ENCODE data around the gene DDO.
"Not testable (repeated sequence)": the region's sequence is repeated elsewhere in the genome, so short reads cannot be mapped to it uniquely, and the experiment has no call there.

DDO gene

GRCh38 chr6:110366975-110367374 lies 48.4 kb downstream of the DDO start:
- no peak for DNase-seq (ENCODE audit: low read depth)

GRCh38 chr6:110366256-110366655 lies 49.1 kb downstream of the DDO start:
- no peak for DNase-seq (ENCODE audit: low read depth)

DNA sequence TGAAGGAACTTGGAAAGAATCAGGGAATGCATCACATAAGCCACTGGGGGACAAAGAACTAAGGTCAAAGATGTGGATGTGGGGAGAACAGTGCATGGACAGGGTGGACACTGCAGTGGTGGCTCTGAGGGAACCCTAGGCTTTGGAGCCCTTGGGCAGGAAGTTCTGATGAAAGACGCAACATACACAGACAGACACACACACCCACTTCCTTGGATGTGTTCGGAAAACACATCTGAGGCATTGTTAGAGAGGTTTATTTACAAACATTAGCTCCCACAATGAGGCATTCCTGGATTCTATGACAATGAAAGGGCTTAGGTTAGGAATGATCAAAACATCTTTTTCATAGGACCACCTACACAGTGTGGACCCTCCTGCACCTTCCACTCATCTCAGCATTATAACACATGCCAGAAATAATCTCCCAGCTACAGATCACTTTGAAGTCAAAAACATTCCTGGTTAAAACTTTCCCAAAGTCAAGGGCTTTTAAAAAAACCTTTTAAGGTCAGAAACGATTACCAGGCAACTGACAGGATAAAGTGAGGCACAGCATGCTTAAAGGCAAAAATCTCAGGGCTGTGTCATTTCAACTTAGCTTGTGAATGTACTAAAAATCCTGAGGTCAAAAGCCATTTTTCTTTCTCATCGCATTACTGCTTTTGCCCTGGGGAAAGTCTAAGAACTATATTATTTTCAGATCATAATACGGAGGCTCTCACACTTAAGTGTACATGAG lies 50.8 kb downstream of the DDO start:
- DNase-seq (ENCODE audit: low read depth) = no peak

DNA sequence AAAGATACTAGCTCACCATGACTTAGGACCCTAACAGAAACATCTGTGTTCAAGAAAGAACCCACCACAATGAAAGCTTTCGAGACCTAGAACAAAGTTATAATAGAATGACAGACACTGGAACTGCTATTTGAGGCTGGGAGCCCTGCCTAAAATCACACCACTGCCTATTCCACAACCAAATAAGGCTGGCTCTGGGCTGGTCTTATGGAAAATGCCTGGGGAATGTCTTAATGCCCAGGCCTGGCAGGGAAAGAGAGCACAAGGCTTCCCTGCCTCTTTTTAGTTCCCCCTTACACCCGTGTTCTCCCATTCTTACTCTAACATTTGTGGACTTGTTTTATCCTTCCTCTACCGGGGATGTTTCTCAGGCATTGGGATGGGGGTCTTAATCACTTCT lies 51.6 kb downstream of the DDO start:
- no peak for DNase-seq (ENCODE audit: low read depth)

GRCh38 chr6:110360676-110361075 lies 54.7 kb downstream of the DDO start:
- DNase-seq (ENCODE audit: low read depth) = no peak

- DNase-seq (ENCODE audit: low read depth) = no peak
Measured at GRCh38 chr6:110359556-110359955, 55.8 kb downstream of the DDO start.

DNA sequence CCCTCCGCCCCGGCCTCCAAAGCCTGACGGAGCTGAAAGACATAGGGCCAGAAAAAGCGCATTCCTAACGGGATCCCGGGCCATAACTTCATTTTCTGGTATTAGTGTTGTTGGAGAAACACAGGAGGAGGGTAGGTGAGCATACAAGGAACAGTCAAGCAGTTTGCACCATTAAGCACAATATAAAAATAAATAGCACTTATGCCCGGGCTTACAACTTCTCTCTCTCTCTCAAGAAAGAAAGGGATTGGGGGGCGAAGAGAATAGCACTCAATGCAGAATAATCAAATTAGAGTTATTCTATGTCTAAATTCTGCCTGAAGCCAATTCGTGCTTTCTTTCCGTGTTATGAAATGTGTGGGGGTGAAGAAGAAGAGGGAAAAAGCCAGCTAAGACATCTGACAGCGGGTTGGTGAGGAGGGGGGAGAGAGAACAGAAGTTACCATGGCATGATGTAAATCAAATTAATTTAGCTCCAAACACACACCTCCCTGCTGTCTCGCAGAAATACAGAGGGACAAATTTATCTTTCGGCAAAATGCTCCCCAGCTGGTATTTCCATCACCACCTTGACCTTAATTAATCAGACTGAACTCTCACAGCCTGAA lies 56.7 kb downstream of the DDO start:
- DNase-seq (ENCODE audit: low read depth) = no peak

- no peak for DNase-seq (ENCODE audit: low read depth)
Measured at GRCh38 chr6:110357664-110358552, 57.5 kb downstream of the DDO start, which contains the start of gene METTL24. Gene METTL24 (minus strand): TSS chr6:110358349. CDS start chr6:110358272, 77 bp downstream.

GRCh38 chr6:110357298-110357663 lies 58.1 kb downstream of the DDO start:
- no peak for DNase-seq (ENCODE audit: low read depth)

- DNase-seq (ENCODE audit: low read depth) = no peak
Measured at GRCh38 chr6:110356778-110357177, 58.6 kb downstream of the DDO start.

DNA sequence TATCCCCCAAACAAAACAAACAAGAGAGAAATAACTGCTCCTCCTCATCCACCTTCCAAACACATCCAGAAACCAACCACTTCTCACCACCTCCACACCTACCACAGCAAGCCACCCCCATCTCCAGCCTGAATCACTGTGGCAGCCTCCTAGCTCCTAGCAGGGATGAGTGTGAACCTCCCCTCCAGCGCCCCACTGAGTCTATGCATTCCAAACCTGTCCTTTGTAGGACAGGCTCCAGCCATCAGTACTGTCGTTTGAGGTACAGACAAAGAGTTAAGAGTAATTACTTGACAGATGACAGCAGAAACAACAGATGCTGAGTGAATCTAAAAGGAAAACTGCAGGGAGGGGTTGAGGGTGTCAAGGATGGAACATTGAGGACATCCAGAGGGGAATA lies 59.6 kb downstream of the DDO start:
- no peak for DNase-seq (ENCODE audit: low read depth)

GRCh38 chr6:110355022-110355421 lies 60.4 kb downstream of the DDO start:
- no peak for DNase-seq (ENCODE audit: low read depth)

DNA sequence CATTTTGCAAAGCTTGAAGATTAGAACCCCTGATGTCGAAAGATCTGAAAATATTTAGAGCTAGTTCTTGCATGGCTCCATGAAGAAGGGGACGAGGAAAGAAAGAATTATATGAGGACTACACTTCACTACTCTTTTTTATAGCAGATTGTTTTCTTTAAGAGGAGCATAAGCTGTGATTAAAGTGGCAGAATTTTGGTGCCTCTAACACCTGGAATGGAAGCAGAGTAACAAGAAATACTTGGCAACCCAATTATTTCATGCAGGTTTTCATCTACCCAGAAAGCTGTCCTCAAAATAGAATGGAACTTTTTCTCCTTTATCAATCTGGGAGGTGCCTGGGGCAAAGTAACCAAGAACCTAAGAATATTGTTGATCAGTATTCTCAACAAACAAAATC lies 61.2 kb downstream of the DDO start:
- no peak for DNase-seq (ENCODE audit: low read depth)

- DNase-seq (ENCODE audit: low read depth) = no peak
Measured at GRCh38 chr6:110353457-110354001, 61.8 kb downstream of the DDO start.

DNA sequence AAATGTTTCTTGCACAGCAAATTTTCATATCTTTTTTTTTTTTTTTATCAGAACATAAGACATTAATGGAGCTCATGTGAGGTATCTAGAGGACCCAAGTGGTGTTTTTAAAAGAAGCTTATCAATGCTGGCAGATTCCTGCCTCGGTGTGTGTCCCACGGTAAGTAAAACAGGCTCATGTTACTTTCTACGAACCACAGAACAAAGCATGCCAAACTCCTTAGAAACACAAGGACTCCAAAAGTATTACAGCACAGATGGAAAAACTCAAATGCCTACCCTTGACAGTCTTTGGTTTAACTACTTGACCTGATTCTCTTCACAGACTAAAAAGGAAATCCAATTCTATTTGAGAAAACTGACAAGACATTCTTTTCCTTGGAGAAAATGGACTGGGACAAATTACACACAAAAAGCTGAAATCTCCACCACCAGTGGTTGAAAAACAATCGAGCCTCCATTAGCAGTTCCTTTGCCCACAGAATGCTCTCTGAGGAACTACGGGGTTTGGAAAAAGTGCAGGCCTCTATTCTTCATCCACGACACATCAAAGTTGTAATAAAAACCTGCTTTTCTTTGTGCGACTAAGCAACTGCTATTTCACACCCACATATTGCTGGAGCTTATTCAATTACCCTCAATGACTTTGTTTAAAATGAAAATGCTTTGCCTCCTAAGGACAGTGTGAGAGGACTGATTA lies 62.7 kb downstream of the DDO start:
- peak; percentile 17 for DNase-seq (ENCODE audit: low read depth)

DNA sequence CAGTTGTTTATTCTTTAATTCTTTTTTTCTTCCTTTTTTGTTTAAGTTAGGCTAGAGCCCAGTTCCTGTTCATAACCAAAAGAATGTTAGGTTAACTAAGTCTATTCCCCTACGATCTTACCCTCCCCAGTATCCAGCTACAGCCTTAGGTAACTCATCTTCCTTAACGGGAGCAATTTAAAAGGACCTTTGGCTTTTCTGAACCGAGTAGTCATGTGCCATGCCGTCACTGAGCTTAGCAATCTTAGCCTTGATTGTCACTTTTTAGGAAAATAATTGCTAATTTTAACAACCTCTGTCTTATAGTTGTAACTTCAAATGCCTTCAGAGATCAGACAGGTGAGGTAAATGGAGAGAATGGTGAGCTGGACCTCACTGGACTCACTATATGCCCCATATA lies 63.4 kb downstream of the DDO start:
- no peak for DNase-seq (ENCODE audit: low read depth)

- DNase-seq (ENCODE audit: low read depth) = no peak
Measured at GRCh38 chr6:110351546-110351945, 63.8 kb downstream of the DDO start.

- DNase-seq (ENCODE audit: low read depth) = not testable (repeated sequence)
Measured at GRCh38 chr6:110350593-110350992, 64.8 kb downstream of the DDO start.

DNA sequence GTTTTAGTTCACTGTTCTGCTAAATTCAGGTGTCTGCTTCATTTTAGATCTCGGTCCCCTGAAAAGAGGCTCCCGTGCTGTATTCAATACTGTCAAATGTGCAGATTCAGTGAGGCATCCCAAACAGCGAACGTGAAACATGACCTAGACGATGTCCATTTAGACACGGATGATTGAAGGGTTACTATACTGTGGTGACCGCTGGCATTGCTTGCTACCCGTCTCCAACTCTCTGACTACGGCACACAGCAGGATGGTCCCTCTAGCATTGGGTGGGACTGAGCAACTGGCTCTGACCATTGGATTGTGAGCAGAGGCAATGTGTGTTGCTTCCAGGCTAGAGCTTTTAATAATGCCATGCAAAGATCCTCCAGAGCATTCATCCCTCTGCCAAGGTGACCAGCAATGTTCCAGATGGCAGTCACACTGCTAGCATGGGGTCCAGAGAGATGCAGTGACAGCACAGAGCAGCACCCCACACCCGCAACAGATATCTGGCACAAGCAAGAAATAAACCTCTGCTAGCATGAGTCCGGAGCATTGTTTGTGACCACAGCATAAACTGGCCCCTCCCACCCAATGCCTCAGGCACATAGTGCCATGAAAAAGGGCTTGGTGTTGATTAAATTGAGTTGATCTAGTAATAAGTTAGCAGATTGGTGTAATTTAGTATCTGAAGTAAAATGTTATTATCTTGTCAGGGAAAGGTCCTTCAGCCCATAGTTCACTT lies 66.2 kb downstream of the DDO start:
- no peak for DNase-seq (ENCODE audit: low read depth)

DNA sequence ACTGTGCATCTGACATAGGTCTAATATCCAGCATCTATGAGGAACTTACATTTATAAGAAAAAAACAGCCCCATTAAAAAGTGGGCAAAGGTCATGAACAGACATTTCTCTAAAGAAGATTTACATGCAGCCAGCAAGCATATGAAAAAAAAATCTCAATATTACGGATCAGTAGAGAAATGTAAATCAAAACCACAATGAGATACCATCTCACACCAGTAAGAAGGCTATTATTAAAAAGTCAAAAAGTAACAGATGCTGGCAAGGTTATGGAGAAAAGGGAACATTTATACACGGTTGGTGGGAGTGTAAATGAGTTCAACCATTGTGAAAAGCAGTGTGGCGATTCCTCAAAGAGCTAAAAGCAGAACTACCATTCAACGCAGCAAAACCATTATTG lies 70.3 kb downstream of the DDO start:
- DNase-seq (ENCODE audit: low read depth) = no peak

GRCh38 chr6:110342759-110343158 lies 72.6 kb downstream of the DDO start:
- DNase-seq (ENCODE audit: low read depth) = no peak
